Parathyroid adenoma (tissue), 2 donors: ENCODE data around the gene TFAP2A.

Source experiments
- H2AFZ ChIP-seq: fragments of 300-600 bp; sonication (generic); one replicate; pipeline ENCODE4 v1.7.0; 2017; ENCODE audit warnings: antibody characterized with exemption, mild to moderate bottlenecking
- H3K27ac ChIP-seq: fragments of 300-600 bp; sonication (generic); one replicate; pipeline ENCODE4 v1.7.0; 2017
- H3K27me3 ChIP-seq: fragments of 300-600 bp; sonication (generic); one replicate; pipeline ENCODE4 v1.7.0; 2017; ENCODE audit warnings: low read length; ENCODE audit not compliant: control insufficient read depth, insufficient read depth
- H3K36me3 ChIP-seq: fragments of 300-600 bp; sonication (generic); one replicate; pipeline ENCODE4 v1.7.0; 2017; ENCODE audit warnings: low read length; ENCODE audit not compliant: control insufficient read depth, insufficient read depth
- H3K4me1 ChIP-seq: fragments of 300-600 bp; sonication (generic); one replicate; pipeline ENCODE4 v1.7.0; 2017; ENCODE audit warnings: control low read depth
- H3K4me2 ChIP-seq: fragments of 300-600 bp; sonication (generic); one replicate; pipeline ENCODE4 v1.7.0; 2017; ENCODE audit warnings: low read length
- H3K4me3 ChIP-seq: fragments of 300-600 bp; sonication (generic); one replicate; pipeline ENCODE4 v1.7.0; 2017; ENCODE audit warnings: low read depth, low read length
- H3K79me2 ChIP-seq: fragments of 300-600 bp; sonication (generic); one replicate; pipeline ENCODE4 v1.7.0; 2017; ENCODE audit warnings: control low read depth
- H3K9ac ChIP-seq: fragments of 300-600 bp; sonication (generic); one replicate; pipeline ENCODE4 v1.7.0; 2017; ENCODE audit warnings: mild to moderate bottlenecking
- H3K9me3 ChIP-seq: fragments of 300-600 bp; sonication (generic); one replicate; pipeline ENCODE4 v1.7.0; 2017; ENCODE audit warnings: low read length; ENCODE audit not compliant: control insufficient read depth
- TF ChIP-seq, protein P1 (sequence below): fragments of 300-600 bp; sonication (generic); IDR thresholded peaks from one replicate; pipeline ENCODE4 v1.7.0; 2017; ENCODE audit warnings: antibody characterized with exemption, mild to moderate bottlenecking
- donor health status: primary hyperparathyroidism.

Gene TFAP2A

DNA sequence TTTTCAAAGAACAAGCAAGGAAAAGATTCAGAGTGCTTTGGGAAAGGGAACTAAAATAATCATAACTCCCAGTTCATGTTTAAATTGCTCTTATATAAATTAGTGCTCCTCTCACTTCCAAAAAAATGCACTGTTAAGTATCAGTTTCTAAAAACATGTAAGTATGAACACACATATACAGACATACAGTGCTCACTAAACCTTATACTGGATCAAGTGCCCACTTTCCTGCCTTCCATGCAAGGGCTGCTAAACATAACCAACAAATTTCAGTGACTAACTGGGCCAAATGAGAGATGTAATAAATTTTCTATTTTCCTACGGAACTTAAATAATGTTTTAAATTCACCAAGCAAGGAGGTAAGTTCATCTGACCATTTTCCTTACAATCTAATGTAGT, 6.4 kb downstream of the TFAP2A start:
- Histone ChIP-seq H3K79me2 (no peaks in the 10 kb centered on the region), H3K4me1 (peaks cover 4% of the 10 kb centered on the region), H3K27ac (no peak overlapping the region), H3K9ac (no peak overlapping the region), H2AFZ (no peak overlapping the region), H3K27me3 (peaks cover 14% of the 10 kb centered on the region), H3K4me3 (no peak overlapping the region), H3K9me3 (peaks cover 2% of the 10 kb centered on the region), H3K36me3 (no peaks in the 10 kb centered on the region), H3K4me2 (no peak overlapping the region)
- TF ChIP-seq, protein P1, sequence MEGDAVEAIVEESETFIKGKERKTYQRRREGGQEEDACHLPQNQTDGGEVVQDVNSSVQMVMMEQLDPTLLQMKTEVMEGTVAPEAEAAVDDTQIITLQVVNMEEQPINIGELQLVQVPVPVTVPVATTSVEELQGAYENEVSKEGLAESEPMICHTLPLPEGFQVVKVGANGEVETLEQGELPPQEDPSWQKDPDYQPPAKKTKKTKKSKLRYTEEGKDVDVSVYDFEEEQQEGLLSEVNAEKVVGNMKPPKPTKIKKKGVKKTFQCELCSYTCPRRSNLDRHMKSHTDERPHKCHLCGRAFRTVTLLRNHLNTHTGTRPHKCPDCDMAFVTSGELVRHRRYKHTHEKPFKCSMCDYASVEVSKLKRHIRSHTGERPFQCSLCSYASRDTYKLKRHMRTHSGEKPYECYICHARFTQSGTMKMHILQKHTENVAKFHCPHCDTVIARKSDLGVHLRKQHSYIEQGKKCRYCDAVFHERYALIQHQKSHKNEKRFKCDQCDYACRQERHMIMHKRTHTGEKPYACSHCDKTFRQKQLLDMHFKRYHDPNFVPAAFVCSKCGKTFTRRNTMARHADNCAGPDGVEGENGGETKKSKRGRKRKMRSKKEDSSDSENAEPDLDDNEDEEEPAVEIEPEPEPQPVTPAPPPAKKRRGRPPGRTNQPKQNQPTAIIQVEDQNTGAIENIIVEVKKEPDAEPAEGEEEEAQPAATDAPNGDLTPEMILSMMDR = no peak

DNA sequence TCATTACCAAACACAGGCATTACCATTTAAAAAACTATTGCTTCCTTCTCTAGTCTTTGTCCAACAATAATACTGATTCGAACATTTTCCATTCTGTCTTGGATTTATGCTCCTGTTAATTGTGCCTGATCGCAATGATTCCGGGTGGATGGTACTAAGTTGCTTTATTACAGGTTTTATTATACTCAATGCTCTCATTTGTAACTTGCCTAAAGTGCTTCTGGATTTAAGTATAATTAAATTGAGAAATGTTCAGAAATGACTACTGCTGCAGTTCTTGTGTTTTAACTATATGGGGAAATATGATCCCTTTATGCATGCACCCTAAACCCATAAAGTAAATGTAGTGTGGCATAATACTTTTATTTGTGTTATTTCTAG, 7.2 kb downstream of the TFAP2A start:
- Histone ChIP-seq H3K27me3 (peaks cover 10% of the 10 kb centered on the region), H3K4me2 (no peak overlapping the region), H3K9me3 (peaks cover 2% of the 10 kb centered on the region), H2AFZ (no peak overlapping the region), H3K27ac (no peak overlapping the region), H3K4me1 (peaks cover 7% of the 10 kb centered on the region), H3K9ac (no peak overlapping the region), H3K79me2 (no peaks in the 10 kb centered on the region), H3K4me3 (no peak overlapping the region), H3K36me3 (no peaks in the 10 kb centered on the region)
- TF ChIP-seq, protein P1 = no peak

DNA sequence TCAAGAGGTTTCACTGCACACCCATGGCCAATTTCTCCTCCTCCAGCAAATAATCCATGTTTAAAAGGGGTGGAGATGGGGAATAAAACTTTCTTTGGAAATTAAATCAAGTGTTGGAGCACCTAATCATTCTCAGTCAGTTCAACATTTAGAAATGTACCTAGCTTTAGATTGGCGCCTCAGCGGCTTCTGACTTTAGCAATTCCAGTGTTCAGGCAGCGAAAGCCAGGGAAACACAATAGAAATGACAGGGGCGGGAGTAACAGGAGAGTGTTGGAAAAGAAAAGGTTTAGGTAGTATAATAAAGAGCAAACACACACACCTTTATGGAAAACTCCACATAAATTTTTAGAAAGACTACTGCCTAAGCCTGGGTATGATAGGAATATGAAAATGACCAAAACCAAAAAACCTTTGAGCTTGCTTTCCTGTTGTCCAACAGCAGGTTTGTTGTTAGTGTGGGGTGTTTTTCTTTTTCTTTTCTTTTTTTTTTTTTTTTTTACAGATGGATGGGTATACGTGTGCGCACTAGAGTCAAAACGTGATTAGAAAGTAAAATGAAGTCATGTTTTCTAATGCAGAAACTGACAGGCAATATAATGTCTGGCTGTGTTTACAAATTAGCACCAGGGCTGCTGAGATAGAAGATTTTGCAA, 7.7 kb downstream of the TFAP2A start:
- TF ChIP-seq, protein P1 = no peak
- Histone ChIP-seq H3K9ac (no peak overlapping the region), H3K9me3 (peaks cover 2% of the 10 kb centered on the region), H3K4me1 (peaks cover 7% of the 10 kb centered on the region), H3K4me2 (no peak overlapping the region), H3K27me3 (peaks cover 9% of the 10 kb centered on the region), H3K36me3 (no peaks in the 10 kb centered on the region), H2AFZ (no peak overlapping the region), H3K4me3 (no peak overlapping the region), H3K79me2 (no peaks in the 10 kb centered on the region), H3K27ac (no peak overlapping the region)

DNA sequence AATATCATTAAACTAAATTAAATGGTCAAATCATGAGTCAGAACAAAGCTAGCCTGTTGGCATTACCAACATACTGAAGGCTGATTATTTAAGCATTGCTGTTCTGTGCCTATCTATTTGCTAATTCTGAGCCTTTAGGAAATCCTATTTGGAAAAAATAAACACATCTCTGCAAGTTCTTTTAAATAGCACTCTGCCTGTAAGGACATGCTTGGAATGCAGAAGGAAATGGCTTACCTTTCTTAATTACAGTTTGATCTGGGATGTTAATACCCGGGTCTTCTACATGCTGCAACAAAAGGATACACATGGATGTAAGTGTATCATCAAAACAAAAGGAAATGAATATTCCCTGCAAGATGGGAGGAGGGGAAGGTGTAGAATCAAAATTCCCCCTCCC, 8.3 kb downstream of the TFAP2A start:
- peaks cover 7% of the 10 kb centered on the region for H3K4me1 ChIP-seq
- no peak overlapping the region for H3K4me2 ChIP-seq
- no peak overlapping the region for H3K9ac ChIP-seq
- H3K79me2 ChIP-seq = no peaks in the 10 kb centered on the region
- no peak overlapping the region for H2AFZ ChIP-seq
- peaks cover 2% of the 10 kb centered on the region for H3K9me3 ChIP-seq
- H3K4me3 ChIP-seq = no peak overlapping the region
- H3K27me3 ChIP-seq = peaks cover 5% of the 10 kb centered on the region
- TF ChIP-seq, protein P1 = no peak
- no peaks in the 10 kb centered on the region for H3K36me3 ChIP-seq
- H3K27ac ChIP-seq = no peak overlapping the region

DNA sequence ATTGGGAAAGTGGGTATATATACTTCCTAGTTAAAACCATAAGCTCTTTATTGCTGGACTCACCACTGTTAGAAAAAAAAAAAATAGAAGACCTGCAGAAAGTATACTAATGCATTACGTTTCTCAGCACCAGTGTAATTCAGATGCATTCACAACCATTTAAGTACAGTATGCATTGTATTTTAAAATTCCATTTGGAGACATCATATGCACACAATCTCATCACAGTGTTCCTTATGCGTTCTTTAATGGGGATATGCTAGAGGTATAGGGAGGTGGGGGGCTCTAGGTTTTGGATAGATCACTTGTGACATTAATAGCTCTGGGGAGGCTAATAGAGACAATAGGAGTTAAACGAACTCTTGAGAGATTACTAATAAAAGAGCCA, 9.4 kb downstream of the TFAP2A start:
- H3K4me2 ChIP-seq = no peak overlapping the region
- TF ChIP-seq, protein P1 = no peak
- peaks cover 2% of the 10 kb centered on the region for H3K9me3 ChIP-seq
- no peaks in the 10 kb centered on the region for H3K79me2 ChIP-seq
- peaks cover 5% of the 10 kb centered on the region for H3K27me3 ChIP-seq
- H3K9ac ChIP-seq = no peak overlapping the region
- no peaks in the 10 kb centered on the region for H3K36me3 ChIP-seq
- peaks cover 7% of the 10 kb centered on the region for H3K4me1 ChIP-seq
- no peak overlapping the region for H3K27ac ChIP-seq
- H2AFZ ChIP-seq = no peak overlapping the region
- no peak overlapping the region for H3K4me3 ChIP-seq
